Brain pericyte (primary cell): Measurements from ENCODE around the gene DEGS1.

Experiments used
- DNase-seq: peaks from one replicate; pipeline ENCODE4 v3.0.0-alpha.2; 2012; ENCODE audit warnings: low read depth, low spot score

Gene DEGS1

GRCh38 chr1:224213438-224214119 lies 30.5 kb downstream of the DEGS1 start:
- no peak for DNase-seq

DNA sequence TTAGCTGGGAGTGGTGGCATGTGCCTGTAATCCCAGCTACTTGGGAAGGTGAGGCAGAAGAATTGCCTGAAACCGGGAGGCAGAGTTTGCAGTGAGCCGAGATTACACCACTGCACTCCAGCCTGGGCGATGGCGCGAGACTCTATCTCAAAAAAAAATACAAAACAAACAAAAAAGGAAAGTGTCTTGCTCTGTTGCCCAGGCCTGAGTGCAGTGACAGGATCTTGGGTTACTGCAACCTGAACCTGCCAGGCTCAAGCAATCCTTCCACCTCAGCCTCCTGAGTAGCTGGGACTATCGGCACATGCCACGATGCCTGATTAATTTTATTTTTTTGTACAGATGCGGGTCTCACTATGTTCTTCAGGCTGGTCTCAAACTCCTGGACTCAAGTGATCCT lies 33.3 kb downstream of the DEGS1 start:
- no peak for DNase-seq

- no peak for DNase-seq
Observed at GRCh38 chr1:224217655-224218623, 34.9 kb downstream of the DEGS1 start.

GRCh38 chr1:224219011-224219611 lies 36.1 kb downstream of the DEGS1 start:
- DNase-seq, result no peak

GRCh38 chr1:224219612-224220059 lies 36.6 kb downstream of the DEGS1 start:
- DNase-seq, result no peak

- peak; percentile 39 for DNase-seq
Observed at GRCh38 chr1:224223819-224224714, 41.0 kb downstream of the DEGS1 start.

DNA sequence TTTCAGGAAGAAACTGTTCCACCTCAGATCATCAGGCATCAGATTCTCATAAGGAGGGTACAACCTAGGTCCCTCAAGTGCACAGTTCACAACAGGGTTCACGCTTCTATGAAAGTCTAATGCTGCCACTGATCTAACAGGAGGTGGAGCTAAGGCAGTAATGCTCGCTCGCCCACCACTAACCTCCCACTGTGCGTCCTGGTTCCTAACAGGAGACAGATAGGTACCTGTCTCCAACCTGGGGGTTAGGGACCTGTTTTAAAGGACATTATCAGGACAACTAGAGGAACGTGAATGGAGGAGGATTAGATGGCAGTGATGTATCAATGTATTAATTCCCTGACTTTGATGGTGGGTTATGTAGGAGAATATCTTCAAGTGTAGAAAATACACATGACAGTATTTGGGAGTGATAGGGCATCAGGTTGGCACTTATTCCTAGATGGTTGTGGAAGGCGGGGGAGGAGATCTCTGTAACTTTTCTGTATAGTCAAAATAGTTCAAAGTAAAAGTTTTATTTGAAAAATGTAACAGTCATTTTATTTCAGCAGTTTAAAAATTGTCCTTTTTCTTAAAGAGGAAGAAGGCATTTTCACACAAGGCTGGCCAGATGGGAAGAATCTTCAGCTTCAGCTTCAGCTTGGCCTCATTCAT lies 43.9 kb downstream of the DEGS1 start:
- no peak for DNase-seq

DNA sequence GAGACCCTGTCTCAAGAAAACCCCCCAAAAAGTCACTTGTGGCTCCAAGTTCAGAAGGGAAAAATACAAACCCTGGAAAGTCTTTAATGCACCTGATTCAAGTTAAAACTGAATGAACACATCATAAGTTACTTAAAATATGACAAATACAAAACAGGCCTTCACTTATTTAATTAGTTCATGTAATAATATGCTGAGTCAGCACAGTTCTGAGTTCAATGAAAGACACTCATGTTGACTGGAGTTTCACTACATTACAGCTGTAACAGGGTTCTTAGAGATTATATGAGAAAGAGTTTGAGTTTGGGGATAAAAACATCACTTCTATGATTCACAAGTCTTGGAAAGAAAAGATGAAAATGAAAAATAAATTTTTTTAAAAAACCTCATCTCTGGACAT lies 51.0 kb downstream of the DEGS1 start:
- no peak for DNase-seq

GRCh38 chr1:224235813-224236493 lies 52.9 kb downstream of the DEGS1 start:
- DNase-seq, result no peak

GRCh38 chr1:224237119-224237881 lies 54.3 kb downstream of the DEGS1 start:
- no peak for DNase-seq

DNA sequence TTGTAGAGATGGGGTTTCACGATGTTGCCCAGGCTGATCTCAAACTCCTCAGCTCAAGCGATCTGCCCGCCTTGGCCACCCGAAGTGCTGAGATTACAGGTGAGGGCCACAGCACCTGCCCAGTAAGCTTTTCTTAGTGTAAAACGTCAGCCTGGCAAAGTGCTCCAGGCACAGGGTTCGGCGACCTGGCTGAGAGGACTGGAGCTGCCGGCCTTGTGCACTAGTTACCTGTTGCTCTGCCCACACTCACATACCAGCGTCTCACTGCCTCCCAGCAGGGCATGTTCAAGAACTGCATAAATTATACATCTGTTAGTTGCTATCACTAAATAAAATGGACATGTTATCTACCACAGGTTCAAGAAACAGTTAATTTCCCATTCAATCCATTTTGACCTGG lies 55.2 kb downstream of the DEGS1 start:
- no peak for DNase-seq

- DNase-seq, result no peak
Observed at GRCh38 chr1:224238756-224239155, 55.7 kb downstream of the DEGS1 start.
